ENCODE measurements around the gene CCDC171.

The CCDC171 gene

DNA sequence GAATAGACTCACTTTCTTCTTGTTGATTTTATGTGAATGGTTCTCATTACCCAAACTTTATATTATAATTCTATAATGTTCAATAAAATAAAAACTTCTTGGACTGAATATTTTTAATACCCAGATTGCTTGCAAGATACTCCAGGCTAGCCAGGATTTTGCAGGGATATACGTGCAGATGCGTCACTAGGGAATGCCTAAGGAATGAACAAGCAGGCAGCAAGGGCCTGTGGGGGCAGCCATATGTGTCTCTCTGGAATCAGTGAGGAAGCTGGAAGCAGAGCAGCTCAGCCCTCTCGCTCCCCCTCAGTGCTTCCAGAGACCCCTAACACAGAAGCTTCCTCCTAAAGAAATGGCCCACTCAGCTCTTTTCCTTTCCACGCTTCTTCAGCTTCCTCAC, 457.4 kb downstream of the CCDC171 start:
- no peak for DNase-seq

DNA sequence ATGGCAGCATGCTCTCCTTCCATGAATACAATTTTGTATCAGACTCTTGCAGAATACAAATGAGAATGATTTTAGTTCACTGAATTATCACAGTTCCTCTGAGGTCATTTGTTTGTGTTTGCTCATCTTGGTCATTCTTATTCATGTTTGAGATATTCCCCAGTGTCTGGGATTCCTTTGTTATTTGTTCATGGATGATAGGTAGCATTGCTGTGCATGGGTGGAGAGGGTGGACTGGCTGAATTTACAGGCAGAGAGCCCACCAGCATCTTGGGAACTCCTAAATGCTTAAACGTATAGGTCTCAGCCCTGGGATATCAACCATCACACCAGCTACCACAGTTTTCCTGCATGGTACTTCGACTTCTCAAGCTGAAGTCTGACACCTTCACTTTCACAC, 459.8 kb downstream of the CCDC171 start:
- no peak for DNase-seq

DNA sequence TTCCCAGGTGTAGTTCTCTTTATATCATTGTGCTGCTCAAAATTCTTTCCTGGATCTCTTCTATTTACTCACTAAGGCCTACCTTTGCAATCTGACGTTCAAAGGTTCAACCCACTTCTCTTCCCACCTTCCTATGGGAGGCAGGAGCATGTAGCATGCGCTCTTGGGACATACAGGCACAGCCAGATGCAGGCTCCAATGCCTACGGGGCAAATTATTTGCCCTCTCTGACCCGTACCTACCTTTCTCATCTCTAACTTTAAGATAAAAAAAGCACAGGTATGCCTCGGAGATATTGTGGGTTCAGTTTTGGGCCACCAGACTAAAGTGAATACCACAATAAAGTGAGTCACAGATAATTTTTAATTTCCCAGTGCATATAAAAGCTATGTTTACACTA, 460.5 kb downstream of the CCDC171 start:
- no peak for DNase-seq

DNA sequence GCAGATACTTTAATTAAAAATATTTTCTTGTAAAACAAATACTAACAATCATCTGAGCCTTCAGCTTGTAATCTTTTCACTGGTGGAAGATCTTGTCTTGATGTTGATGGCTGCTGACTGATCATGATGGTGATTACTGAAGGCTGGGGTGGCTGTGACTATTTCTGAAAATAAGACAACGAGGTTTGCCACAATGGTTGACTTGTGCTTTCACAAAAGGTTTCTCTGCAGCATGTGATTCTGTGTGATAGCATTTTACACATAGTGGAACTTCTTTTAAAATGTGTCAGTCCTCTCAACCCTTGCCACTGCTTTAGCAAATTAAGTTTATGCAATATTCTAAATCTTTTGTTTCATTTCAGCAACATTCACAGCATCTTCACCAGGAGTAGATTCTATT, 461.0 kb downstream of the CCDC171 start:
- no peak for DNase-seq

DNA sequence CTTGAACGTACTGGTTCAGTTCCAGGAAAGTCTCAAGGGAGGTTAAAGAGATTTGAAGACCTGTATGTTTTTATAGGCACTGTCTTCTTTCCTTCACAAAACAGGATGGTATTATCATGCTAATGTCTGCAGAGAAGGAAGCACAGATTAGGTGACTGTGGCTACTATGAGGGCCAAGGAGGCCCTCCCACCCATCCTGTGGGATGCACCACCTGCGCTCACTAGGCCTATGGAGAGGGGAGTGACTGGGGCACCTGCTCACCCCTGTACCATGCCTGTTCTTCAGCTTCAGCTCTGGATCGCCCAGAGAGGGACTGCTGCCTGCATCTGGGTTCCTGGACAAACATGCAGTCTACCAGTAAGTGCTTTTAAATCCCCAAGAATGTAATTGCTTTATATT, 469.4 kb downstream of the CCDC171 start:
- no peak for DNase-seq

DNA sequence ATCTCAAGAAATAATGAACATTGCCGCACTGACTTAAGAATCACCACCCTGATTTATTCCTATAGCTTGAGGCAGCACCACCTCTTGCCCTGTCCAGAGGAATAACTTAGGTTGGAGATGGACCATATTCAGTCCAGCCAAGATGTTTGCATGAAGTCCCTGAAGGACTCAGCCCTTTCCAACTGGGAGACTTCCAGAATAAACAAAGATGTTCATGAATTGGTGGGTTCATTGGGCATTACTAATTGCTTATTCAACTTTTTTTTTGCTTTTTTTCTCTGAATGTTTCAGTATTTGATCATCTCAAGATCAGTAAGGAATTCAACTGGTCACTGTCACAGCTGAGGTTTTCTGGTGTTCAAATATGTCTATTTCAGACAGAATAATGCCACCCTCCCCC, 470.6 kb downstream of the CCDC171 start:
- DNase-seq, result no peak

All from CD4-positive, alpha-beta T cell treated with Interleukin-15 for 1 hour (primary cell).